SK-N-MC (cell line): ENCODE data around the gene PVALB.

Source experiments
- EZH2 ChIP-seq: fragments of 200-600 bp; sonication (generic); IDR thresholded peaks from one replicate; pipeline ENCODE4 v1.6.1; 2017; ENCODE audit warnings: antibody characterized with exemption
- FOXP2 ChIP-seq: optimal IDR thresholded peaks from 2 replicates; pipeline ENCODE3; 2011; ENCODE audit warnings: mild to moderate bottlenecking, moderate library complexity; ENCODE audit not compliant: insufficient read depth; ENCODE audit errors: extremely low read length, control extremely low read depth
- POLR2AphosphoS5 ChIP-seq: IDR thresholded peaks from 2 replicates; pipeline ENCODE4 v1.6.1; 2012; ENCODE audit warnings: mild to moderate bottlenecking, low read depth, low read length, borderline replicate concordance

DNA sequence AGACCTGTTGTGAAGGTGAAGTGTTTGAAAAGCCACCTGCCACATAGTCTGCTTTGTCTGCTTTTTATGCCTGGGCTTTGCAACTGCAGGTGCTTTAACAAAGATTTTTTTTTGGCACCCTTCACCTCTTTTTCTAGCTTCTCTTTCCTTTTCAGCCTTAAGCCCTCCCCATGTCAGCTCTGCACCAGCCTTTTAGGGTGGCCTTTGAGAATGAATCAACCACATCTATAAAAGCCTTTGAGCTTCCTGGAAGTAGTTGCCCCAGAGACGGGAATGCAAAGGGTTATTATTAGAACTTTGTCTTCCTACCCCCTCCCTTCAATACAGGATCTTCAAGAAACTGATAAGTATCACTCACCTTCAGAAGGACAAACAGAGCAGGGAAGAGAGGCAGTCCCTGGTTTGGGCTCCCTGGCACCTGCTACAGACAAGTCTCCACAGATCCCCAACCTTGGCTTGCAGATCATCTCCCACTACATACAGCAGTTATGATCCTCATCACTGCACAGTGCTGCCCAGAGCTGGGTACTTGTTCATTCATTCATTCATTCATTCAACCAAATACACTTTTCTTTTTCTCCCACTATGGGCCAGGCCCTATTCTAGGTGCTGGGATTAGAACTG is 8.0 kb downstream of the PVALB start:
- TF ChIP-seq POLR2AphosphoS5 (no peak), EZH2 (no peak), FOXP2 (no peak)
